LHCN-M2 (cell line): ENCODE data around the gene TLCD5. TPM values are rescaled to one million over a fixed set of nuclear protein-coding genes. Genes with fewer than 3 reads are reported as not detected.

Experiments used
- DNase-seq: peaks from one replicate; pipeline ENCODE4 v3.0.0-alpha.2; 2012; ENCODE audit warnings: low read depth
- total RNA-seq: library from RNA; depleted of rRNA; stranded (reverse); fragments of >200 nt; gene quantifications from 2 replicates; pipeline ENCODE4 v1.2.3, GENCODE V29; 2014

The TLCD5 gene
- total RNA-seq, 1 experiment from 2014 or later: 5.5 TPM

GRCh38 chr11:120336641-120337354, 11.7 kb downstream of the TLCD5 start:
- peak; percentile 45 for DNase-seq

DNA sequence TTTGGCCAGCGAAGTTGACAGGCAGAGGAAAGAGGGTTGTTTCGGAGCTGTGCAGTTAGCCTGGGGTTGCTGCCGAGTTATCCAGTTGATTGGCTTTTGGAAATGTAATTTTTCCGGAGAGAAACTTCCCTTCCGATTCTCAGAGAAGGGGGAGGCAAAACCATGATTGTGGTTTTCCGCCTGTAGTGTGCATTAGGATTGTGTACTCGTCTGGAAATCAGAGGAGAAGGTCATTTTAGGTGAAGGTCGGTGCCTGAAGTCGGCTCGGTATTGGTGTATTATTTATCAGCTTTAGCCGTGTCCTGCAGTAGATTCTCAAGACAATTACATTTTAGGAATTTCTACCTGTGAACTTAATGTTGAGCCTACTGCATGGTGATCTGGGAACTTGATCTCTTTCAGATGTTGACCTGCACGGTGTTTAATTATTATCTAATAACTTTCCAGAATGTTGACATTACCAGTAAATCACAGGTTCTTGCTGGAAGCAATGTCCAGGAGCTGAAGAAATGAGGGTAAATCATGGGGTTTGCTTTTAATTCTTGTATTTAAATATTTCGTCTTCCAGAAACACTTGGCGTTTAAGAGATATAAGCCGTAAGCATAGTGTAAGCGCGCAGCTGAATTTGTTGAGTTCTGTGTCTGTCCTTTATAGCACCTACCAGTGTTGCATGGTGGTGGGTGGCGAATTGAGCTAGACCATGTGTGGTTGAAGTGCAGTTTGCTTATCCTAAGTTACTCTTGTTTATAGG, 12.4 kb downstream of the TLCD5 start:
- peak; percentile 37 for DNase-seq

DNA sequence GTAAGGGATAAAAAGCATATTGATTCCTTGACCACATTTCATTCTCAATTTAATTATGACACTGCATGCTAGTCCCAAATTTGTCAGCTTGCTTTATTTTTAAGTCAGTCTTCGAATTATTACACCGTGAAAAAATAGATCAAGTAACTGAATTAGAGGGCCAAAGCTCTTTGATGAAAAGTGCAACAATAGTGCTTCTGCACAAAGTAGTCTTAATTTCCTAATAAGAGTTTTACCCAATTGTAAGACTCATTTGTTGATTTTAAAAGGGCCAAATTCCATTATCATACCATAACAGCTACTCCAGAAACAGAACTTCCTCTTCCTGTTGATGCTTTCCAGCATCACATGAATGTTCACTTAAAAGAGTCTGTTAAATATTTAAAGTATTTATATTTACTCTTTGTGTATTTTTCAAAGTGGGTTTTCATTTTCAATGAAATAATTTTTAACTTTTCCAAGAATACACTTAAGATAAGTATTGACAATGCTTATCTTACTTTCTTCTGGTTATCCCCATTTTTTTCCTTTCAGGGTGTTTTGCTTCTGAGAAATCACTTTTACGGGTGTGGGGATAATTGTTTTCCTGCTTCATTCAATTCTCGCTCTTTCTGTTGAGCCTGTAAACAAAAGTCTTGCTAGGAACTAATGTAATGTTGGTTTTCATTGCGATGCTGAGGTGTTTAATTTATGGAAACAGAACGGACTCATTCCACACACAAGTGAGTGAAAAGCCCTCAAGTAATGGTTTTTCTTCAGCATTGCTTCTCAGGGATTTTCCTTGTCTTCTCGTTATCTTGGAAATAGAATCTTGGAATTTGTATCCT, 13.2 kb downstream of the TLCD5 start:
- no peak for DNase-seq

GRCh38 chr11:120339394-120339890, 14.3 kb downstream of the TLCD5 start:
- peak; percentile 49 for DNase-seq

- no peak for DNase-seq
These were observed 15.4 kb downstream of the TLCD5 start for GRCh38 chr11:120340529-120340928.

DNA sequence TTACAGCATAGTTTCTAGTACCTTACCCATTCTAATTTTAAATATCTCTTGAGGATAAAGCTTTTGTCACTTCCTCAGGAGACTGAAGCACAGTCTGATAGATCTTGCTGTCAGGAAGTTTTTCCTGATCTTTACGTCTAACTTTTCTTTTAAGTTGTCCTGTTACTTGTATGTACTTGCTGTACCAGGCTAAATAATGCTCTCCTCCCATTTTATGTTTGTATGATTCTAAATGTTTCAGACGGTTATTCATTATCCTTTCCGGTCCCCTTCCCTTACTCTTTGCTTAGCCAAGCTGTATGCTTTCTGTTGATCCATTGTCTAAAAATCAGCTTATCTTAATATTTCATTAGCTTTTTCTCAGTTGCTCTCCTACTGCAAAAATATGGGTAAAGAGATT, 17.1 kb downstream of the TLCD5 start:
- no peak for DNase-seq

DNA sequence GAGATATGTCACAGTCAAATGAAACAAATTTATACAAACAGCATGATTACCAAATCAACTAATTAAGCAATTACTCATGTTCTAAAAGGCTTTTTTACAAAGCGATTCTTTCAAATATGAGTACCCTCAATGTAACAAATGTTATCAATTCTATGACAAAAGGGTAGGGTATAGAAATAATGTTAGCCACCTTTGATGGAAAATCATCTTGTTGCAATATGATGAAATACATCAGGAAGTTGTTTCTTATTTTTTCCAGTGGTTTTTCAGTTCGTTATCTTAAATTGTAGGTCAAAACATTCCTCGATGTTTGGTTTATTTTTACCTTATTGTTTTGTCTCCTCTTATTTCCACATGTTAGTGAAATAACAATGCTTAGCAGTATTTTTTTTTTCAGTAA, 17.6 kb downstream of the TLCD5 start:
- no peak for DNase-seq

DNA sequence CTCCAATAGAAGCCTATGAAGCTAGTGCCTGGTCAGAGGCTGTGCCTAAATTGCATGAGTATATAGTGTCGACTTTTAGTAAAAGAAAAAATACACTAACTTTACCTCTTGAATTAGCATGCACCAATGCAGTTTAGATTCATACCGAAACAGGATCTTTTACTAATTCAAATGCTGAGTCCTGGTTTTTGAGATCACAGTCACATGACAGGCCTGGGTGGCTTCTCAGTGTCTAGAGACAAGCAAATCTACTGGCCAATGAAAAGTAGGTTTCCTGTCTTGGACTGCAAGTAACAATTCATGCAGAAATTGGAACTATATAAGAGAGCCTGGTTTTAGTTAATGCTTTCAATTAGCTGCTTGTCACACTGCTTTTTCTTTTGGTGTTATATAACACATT, 18.3 kb downstream of the TLCD5 start:
- no peak for DNase-seq

- DNase-seq: peak; percentile 76
These were observed 19.4 kb downstream of the TLCD5 start for GRCh38 chr11:120344302-120345004.

GRCh38 chr11:120346233-120346632, 21.1 kb downstream of the TLCD5 start:
- DNase-seq: no peak

DNA sequence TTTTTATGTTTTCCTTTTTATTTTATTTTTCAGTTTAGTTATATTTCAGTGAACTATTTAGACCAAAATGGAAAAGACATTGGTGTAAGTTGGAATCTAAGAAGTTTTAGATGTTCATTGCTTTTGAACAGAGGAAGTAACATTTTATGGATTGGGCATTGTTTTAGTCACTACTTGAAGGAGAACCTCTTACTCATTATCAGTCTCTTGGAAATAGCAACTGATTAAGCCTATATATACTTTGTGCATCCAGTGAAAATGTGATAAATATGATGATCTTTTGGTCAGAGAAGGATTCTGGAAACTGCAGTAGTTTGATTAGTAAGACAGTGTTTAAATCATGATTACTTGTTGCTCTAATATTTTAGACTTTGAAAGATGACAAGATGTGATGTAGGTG, 25.5 kb downstream of the TLCD5 start:
- DNase-seq: no peak

GRCh38 chr11:120352405-120352804, 27.3 kb downstream of the TLCD5 start:
- DNase-seq: no peak

DNA sequence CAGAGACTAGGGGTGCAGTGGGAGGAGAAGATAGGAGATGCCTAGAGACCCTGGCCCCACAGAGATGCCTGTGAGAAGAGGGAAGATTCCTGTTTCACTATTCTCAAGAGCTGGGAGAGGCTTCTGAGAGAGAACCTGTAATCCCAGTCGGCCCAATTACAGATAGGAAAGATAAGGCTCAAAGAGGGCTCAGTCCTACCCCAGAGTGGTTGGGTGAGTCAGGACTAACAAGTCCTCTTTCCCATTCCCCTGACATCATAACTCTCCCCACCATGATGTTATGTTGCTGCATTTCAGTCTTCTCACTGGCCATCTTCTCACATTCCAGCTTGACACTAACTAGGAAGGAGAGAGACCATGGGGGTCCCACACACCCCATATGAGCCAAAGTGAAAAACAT, 29.0 kb downstream of the TLCD5 start:
- no peak for DNase-seq

DNA sequence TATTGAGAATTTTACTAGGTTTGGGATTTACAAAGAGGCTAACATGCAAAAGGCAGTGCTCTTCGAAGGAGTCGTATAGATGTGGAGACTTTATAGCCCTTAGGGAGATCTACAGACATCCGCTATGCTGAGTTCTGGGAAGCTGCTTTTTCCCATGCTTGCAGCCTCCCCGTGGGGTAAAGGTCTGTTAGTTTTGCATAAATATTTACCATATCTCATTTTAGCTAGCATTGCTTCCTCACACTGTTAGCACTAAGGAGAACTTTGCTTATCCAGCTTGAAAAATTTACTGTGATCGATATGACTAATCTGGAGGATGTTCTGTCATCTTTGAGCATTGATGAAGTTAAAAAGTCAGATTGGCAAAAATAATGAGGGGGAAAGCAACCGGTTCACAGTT, 29.7 kb downstream of the TLCD5 start:
- DNase-seq: no peak

- DNase-seq: no peak
These were observed 32.5 kb downstream of the TLCD5 start for GRCh38 chr11:120357620-120358019.

- DNase-seq: no peak
These were observed 33.6 kb downstream of the TLCD5 start for GRCh38 chr11:120358729-120359128.

DNA sequence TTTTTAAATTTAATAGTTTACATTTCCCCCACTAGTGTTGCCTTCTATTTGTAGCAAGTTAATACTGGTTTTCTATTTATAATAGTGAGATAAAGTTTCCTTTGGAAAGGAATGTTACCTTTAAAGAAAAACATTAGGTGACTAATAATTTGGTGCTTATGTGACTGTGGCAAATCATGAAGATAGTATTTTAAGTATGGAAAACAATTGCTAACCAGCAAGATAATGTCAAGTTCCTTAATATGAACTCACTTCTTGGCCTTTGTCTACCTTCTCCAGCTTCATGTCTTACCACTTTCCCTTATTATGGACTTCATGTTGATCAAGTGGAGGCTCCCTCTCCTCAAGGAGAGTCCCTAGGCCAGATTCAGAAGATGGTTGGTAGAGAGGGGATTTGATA, 38.3 kb downstream of the TLCD5 start:
- DNase-seq: no peak

DNA sequence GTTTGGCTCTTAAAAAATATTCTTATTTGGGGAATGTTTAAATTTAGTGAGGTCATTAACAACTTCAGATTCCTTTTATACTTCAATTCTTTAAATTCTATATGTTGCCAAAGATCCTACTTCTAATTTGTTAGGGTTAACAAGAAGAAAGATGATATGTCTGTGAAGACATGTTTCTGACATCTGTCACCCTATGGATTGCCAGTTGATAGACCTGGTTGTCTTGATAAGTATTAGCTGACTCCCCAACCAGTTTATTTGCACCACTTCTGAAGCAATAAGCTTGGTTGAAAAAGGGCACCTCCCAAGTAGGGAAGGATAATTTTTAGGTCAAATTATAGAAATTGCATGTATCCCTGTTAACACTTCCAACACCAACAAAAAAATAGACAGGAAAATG, 40.4 kb downstream of the TLCD5 start:
- DNase-seq: no peak

DNA sequence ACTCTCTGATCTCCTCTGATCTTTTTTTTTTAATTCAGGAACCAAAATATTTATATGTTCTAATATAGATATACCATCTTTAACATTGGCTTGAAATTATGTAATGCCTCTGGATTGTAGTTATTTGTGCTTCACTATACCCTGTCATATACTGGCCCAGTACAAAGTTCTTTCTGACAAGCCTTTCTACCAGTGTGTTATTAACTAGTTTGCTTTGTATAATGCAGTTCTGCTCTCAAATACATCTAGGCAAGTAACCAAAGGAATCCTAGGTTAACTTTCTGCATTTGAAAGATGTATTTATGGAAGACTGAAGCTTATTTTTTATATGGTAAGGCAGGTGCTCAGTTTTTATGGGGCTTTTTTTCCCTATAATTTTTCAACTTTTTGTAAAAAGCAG, 47.2 kb downstream of the TLCD5 start:
- no peak for DNase-seq

DNA sequence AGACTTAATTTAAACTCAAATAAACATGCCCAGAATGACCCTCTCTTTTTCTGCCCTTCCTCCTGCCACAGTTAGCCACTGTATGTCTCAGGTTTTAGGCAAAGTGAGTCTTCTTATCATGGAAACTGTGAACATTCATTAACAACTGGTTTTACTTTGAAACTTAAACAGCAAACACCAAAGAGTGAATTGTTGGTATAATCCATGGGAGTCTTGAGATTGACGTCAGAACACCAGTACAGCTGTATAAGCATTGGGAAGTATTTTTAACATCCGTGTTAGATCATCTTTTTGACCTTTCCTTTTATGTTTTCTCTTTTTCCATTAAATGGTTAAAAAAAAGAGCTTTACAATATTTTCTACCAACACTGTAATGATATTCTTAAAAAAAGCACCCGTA, 50.0 kb downstream of the TLCD5 start:
- DNase-seq: peak; percentile 72

DNA sequence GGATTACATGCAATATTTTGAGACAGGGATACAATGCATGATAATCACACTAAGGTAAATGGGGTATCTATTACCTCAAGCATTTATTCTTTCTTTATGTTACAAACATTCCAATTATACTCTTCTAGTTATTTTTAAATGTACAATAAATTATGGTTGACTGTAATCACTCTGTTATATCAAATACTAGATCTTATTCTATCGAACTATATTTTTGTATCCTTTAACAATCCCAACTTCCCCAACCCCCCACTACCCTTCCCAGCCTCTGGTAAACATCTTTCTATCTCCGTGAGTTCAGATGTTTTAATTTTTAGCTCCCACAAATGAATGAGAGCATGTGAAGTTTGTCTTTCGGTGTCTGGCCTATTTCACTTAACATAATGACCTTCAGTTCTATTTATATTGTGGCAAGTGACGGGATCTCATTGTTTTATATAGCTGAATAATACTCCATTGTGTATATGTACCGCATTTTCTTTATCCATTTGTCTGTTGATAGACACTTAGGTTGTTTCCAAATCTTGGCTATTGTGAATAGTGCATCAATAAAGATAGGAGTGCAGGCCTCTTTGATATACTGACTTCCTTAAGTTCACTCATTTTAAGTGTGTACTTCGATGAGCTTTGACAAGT, 51.6 kb downstream of the TLCD5 start:
- no peak for DNase-seq
